ENCODE measurements around the gene PDE4B.
A peak's percentile ranks its signal among the peaks of the same experiment; 100 is the strongest.

PDE4B gene

DNA sequence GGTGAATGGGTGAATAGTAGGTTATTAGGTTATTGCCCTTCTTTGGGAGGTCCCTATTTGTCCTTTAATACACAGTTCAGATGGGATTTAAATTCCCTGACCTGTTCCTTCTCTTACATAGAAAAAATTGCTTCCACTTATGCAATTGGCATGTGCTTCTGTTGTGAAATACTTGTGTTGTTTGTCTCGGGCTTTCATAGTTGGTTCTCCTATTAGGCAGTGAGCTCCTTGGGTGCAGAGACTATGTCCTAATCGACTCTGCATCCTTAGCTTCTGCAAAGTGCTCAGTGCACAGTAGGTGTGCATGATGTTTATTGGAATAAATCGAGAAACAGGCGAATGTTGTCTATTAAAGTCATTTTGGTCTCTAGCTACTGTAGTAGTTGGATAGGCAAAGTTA lies 1.3 kb upstream of the PDE4B start:
- TF ChIP-seq, protein P1, sequence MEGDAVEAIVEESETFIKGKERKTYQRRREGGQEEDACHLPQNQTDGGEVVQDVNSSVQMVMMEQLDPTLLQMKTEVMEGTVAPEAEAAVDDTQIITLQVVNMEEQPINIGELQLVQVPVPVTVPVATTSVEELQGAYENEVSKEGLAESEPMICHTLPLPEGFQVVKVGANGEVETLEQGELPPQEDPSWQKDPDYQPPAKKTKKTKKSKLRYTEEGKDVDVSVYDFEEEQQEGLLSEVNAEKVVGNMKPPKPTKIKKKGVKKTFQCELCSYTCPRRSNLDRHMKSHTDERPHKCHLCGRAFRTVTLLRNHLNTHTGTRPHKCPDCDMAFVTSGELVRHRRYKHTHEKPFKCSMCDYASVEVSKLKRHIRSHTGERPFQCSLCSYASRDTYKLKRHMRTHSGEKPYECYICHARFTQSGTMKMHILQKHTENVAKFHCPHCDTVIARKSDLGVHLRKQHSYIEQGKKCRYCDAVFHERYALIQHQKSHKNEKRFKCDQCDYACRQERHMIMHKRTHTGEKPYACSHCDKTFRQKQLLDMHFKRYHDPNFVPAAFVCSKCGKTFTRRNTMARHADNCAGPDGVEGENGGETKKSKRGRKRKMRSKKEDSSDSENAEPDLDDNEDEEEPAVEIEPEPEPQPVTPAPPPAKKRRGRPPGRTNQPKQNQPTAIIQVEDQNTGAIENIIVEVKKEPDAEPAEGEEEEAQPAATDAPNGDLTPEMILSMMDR (conservative IDR thresholded peaks at IDR 0.05; ENCODE audit: low read length): no peak
- DNase-seq (ENCODE audit: low read depth): peak; percentile 72
- peak overlapping the region; percentile 67 for H3K4me3 ChIP-seq (ENCODE audit: low read length)

DNA sequence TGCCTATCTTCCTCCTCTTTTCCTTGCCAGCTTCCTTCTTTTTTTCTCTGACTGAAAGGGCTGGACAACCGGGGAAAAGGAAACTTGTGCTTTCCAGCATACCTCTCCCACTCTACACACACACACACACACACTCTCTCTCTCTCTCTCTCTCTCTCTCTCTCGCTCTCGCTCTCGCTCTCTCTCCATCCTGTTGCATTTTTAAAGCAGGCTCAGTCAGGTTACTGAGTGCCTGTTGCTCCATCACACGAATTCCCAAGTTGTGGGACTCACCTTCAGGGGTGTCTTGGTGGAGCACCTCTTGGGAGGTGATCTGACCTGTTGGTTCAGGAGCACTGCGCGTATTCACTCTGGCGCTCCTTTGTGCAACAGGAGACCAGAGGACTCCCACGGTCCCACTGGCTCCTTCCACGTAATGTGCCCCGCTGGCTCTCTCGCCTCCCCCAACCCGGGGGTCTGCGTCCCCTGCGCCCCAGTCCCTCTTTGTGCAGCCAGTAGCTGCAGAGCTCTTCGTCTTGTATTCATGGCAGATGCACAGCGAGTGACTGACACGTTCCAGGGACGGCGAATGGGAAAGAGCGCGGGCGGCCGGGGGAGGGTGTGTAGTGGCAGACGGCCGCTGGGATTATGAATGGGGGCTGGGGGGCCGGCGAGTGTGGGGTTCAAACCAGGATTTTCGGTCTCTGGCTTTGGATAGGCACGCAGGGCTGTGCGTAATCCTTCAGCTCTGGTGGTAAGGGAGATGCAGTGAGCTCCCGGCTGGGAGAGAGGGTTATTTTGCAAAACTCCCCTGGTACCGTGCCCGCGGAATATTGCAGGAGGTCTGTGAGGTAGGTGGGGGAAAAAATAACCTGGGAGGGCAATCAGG lies 660 bp upstream of the PDE4B start:
- peak; percentile 37 for DNase-seq (ENCODE audit: low read depth)
- TF ChIP-seq, protein P1 (conservative IDR thresholded peaks at IDR 0.05; ENCODE audit: low read length): no peak
- H3K4me3 ChIP-seq (ENCODE audit: low read length): peak overlapping the region; percentile 67

DNA sequence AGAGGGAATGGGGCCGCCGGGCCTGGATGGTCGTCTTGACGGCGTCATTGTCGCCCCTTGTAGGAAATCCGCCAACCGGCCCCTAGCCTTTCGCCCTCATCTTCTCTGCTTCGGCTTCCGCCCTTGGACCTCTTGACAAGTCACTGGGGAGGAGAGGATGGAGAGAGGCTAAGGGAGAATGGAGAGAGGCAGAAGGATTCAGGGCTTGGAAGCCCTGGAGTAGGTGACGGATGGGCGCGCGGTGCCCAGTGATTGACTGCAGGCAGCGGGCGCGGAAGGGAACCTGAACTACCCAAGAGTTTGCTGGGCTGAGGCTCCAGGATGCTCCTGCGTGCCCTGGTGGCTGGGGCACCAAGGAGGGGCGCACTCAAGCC lies 651 bp downstream of the PDE4B start:
- TF ChIP-seq, protein P1 (conservative IDR thresholded peaks at IDR 0.05; ENCODE audit: low read length): no peak
- H3K4me3 ChIP-seq (ENCODE audit: low read length): peak overlapping the region; percentile 67
- DNase-seq (ENCODE audit: low read depth): peak; percentile 9

DNA sequence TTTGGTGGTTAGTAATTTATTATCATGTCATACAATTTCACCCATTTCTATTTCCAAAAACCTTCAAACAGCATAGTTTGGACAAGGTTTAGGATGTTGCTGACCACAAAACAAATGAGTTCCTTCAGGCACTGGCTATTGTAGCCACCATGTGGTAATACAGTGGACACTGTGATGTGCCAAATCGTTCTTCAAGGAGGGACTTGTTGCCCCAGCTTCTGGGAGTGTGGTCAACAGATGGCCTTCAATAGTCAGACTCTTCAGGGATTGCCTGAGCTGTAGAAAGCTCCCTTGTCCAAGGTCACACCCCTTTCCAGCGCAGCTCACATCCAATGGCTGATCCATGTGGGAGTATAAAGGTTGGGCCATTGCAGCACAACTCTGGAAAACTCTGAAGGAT lies 2.6 kb downstream of the PDE4B start:
- TF ChIP-seq, protein P1 (conservative IDR thresholded peaks at IDR 0.05; ENCODE audit: low read length): no peak
- DNase-seq (ENCODE audit: low read depth): peak; percentile 76

DNA sequence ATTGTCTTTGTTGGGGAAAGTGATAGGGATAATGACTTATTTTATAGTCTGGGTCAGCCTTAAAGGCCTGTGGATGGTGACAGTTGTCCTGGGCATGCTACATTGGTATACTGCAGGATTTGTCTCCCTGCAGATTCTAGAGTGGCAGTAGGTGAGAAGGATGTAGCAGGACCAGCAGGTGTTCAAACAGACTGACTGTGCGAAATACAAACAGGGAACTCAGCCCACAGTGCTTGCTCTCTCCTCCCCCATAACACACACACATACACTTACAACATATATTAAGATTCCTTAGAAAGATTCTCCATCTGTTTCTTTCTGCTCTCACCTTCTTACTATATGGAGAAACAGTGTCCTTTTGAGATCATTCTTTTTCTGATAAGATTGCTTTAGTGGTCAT lies 6.9 kb downstream of the PDE4B start:
- TF ChIP-seq, protein P1 (conservative IDR thresholded peaks at IDR 0.05; ENCODE audit: low read length): no peak
- no peak overlapping the region for H3K4me3 ChIP-seq (ENCODE audit: low read length)
- DNase-seq (ENCODE audit: low read depth): no peak

More for the DNA sequence above, 2.6 kb downstream of the PDE4B start:
- no peak overlapping the region for H3K4me3 ChIP-seq (ENCODE audit: low read length)

DNA sequence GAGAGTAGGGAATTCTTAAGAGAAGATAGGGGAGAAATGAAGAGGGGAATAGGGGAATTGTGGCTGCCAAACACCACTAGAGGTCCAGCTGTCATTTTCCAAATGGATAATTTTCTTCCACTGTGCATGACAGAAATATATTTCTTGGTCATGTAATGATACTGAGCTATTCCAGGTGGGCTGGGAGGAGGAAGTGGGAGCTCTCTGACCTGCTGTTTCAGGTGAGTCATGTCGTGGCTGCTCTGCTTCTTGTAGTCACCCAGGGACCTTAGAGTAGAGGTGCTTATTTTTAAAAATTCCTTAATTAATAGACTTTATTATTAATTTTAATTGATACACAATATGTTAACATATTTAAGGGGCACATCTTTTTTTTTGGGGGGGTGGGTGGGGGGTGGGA lies 11.9 kb downstream of the PDE4B start:
- H3K4me3 ChIP-seq (ENCODE audit: low read length): no peak overlapping the region
- TF ChIP-seq, protein P1 (conservative IDR thresholded peaks at IDR 0.05; ENCODE audit: low read length): no peak
- DNase-seq (ENCODE audit: low read depth): no peak

DNA sequence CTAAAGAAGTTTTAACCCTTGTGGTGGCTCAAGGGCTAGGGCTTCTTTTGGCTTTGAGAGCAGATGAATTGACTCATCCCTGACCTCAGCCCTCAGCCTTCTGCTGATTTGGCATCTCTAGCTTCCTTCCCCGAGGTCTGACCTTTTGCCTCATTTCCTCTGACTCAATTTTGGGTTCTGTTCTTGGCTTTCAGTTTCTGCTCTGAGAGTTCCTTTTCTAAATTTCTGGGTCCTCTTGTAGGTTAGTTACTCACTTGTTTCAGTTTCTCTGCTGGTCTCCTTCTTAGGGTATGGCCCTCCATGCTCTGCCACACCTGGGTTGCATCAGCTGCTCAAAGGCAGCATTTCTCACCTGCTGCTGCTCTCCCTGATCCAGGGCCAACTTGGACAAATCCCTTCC lies 19.4 kb downstream of the PDE4B start:
- DNase-seq (ENCODE audit: low read depth): peak; percentile 86
- H3K4me3 ChIP-seq (ENCODE audit: low read length): peak overlapping the region; percentile 38
- TF ChIP-seq, protein P1 (conservative IDR thresholded peaks at IDR 0.05; ENCODE audit: low read length): 0 out of 2 replicates have a peak, but pooled peaks have one; percentile 9
